Natural killer cell (primary cell): ENCODE measurements around the gene SLC66A3. TPM values are rescaled to one million over a fixed set of nuclear protein-coding genes. Genes with fewer than 3 reads are reported as not detected.

Source experiments
- ATAC-seq, 3 donors: fragments of 150-1000 bp in 2 of 3; fragments of 200-7000 bp in 1 of 3; cut with Tn5 transposase; 1 replicate in 1 of 3; 2 replicates in 2 of 3; pipeline ENCODE4 v1.10.0; 2021; ENCODE audit warnings: mild to moderate bottlenecking in 2 of 3, moderate library complexity in 2 of 3
- DNase-seq, 2 donors: peaks; one replicate each; pipeline versions ENCODE4 v3.0.0 to v3.0.0-alpha.2; 2013 to 2021; ENCODE audit warnings: mixed read lengths in 1 of 2
- H3K27ac ChIP-seq: one replicate; pipeline ENCODE4 v1.5.1; 2013; ENCODE audit warnings: mild to moderate bottlenecking, low read length
- H3K27me3 ChIP-seq: one replicate; pipeline ENCODE4 v1.6.1; 2013; ENCODE audit warnings: low read length; ENCODE audit not compliant: control insufficient read depth, insufficient read depth
- H3K36me3 ChIP-seq: one replicate; pipeline ENCODE4 v1.6.1; 2013; ENCODE audit warnings: low read length; ENCODE audit not compliant: control insufficient read depth, insufficient read depth
- H3K4me1 ChIP-seq: one replicate; pipeline ENCODE4 v1.6.1; 2013; ENCODE audit warnings: low read length; ENCODE audit not compliant: control insufficient read depth, insufficient read depth
- H3K4me3 ChIP-seq: one replicate; pipeline ENCODE4 v1.5.1; 2013; ENCODE audit warnings: low read length
- H3K9me3 ChIP-seq: one replicate; pipeline ENCODE4 v1.6.1; 2013; ENCODE audit warnings: low read length; ENCODE audit not compliant: control insufficient read depth, insufficient read depth
- H3K27ac Mint-ChIP-seq, 2 donors: one replicate each; pipeline ENCODE4 v1.8.0; 2022; ENCODE audit warnings: mild to moderate bottlenecking in 2 of 2, mixed read lengths in 2 of 2, moderate library complexity in 1 of 2
- H3K27me3 Mint-ChIP-seq, 2 donors: one replicate each; pipeline ENCODE4 v1.8.0; 2022; ENCODE audit warnings: low read depth in 2 of 2, mixed read lengths in 2 of 2
- H3K36me3 Mint-ChIP-seq: one replicate; pipeline ENCODE4 v1.8.0; 2022; ENCODE audit warnings: mixed read lengths
- H3K4me1 Mint-ChIP-seq, 2 donors: one replicate each; pipeline ENCODE4 v1.8.0; 2022; ENCODE audit warnings: mixed read lengths in 2 of 2
- H3K4me3 Mint-ChIP-seq: one replicate; pipeline ENCODE4 v1.8.0; 2022; ENCODE audit warnings: mild to moderate bottlenecking, moderate library complexity, mixed read lengths
- H3K9me3 Mint-ChIP-seq, 2 donors: one replicate each; pipeline ENCODE4 v1.8.0; 2022; ENCODE audit warnings: mixed read lengths in 2 of 2
- CTCF ChIP-seq: fragments of 200-600 bp; IDR thresholded peaks from one replicate; pipeline ENCODE4 v1.8.0; 2022; ENCODE audit warnings: antibody characterized with exemption
- WGBS: methylation state at CpG from one replicate; pipeline ENCODE4 v1.1.7; 2013; ENCODE audit warnings: missing lambda C conversion rate; ENCODE audit not compliant: insufficient coverage; 5-methylcytosine and 5-hydroxymethylcytosine counted together
- intact Hi-C: fragments of 100-400 bp; cut with micrococcal nuclease; formaldehyde crosslinking; loops from one replicate; pipeline ENCODE4 v1.14.2; 2022
- total RNA-seq, 4 donors: library from RNA; stranded (reverse); fragments of 120-200 nt in 1 of 4; gene quantifications; one replicate each; pipeline versions ENCODE4 v1.2.3 to v1.2.4, GENCODE V29; 2013 to 2022

Gene SLC66A3
- total RNA-seq, 3 donors from 2014 or later (not counting 1 experiment from before 2014, with no cell fraction given), result 21.8 to 23.7 (median 22.5) TPM

- peak; percentile 94 to 98 for DNase-seq
- Histone ChIP-seq H3K4me3 (peak overlapping the region; percentile 70), H3K4me1 (peaks cover 26% of the 10 kb centered on the region), H3K27me3 (no peaks in the 10 kb centered on the region), H3K36me3 (no peaks in the 10 kb centered on the region), H3K9me3 (no peaks in the 10 kb centered on the region), H3K27ac (peak overlapping the region; percentile 95)
- Mint-ChIP-seq H3K27ac (peak overlapping the region; percentile 75 to 86), H3K4me1 (peaks cover 12 to 24% of the 10 kb centered on the region in 2 donors), H3K36me3 (no peaks in the 10 kb centered on the region), H3K9me3 (no peaks in the 10 kb centered on the region), H3K27me3 (no peaks in the 10 kb centered on the region), H3K4me3 (peak overlapping the region; percentile 75)
- intact Hi-C loops, result loop anchor here (2.0 to 10.0 kb wide), 3 partner anchors 22 to 312 kb away; partner anchors contain the start of genes E2F6 and ROCK2
- under 1% methylated on average over 46 of the region's 49 CpGs for WGBS
- no peak for TF ChIP-seq CTCF
- peak; percentile 90 to 97 (median 91) for ATAC-seq
Measured at GRCh38 chr2:11154923-11155380, 315 bp upstream of the SLC66A3 start.

GRCh38 chr2:11156396-11157075 lies 1.3 kb downstream of the SLC66A3 start:
- TF ChIP-seq CTCF, result no peak
- Mint-ChIP-seq H3K4me3 (peak overlapping the region; percentile 86), H3K27me3 (no peaks in the 10 kb centered on the region), H3K4me1 (peaks cover 19 to 38% of the 10 kb centered on the region in 2 donors), H3K9me3 (no peaks in the 10 kb centered on the region), H3K27ac (peak overlapping the region; percentile 59 to 86), H3K36me3 (no peaks in the 10 kb centered on the region)
- Histone ChIP-seq H3K4me1 (peaks cover 39% of the 10 kb centered on the region), H3K27me3 (no peaks in the 10 kb centered on the region), H3K4me3 (no peak overlapping the region), H3K36me3 (no peaks in the 10 kb centered on the region), H3K27ac (no peak overlapping the region), H3K9me3 (no peaks in the 10 kb centered on the region)
- intact Hi-C loops, result loop anchor here (5.0 to 10.0 kb wide), 2 partner anchors 188 to 311 kb away; partner anchors contain the start of genes E2F6 and ROCK2
- WGBS, result 98% methylated on average over 12 of the region's 13 CpGs
- ATAC-seq (no peak), DNase-seq (no peak)

- intact Hi-C loops, result loop anchor here (5.0 to 10.0 kb wide), 2 partner anchors 188 to 310 kb away; partner anchors contain the start of genes E2F6 and ROCK2
- Mint-ChIP-seq H3K9me3 (no peaks in the 10 kb centered on the region), H3K36me3 (no peaks in the 10 kb centered on the region), H3K4me1 (peaks cover 19 to 44% of the 10 kb centered on the region in 2 donors), H3K27me3 (no peaks in the 10 kb centered on the region), H3K27ac (no peak overlapping the region), H3K4me3 (peak overlapping the region; percentile 53)
- peaks cover 45% of the 10 kb centered on the region for H3K4me1 ChIP-seq
- no peak for TF ChIP-seq CTCF
- DNase-seq, result no peak
- H3K27ac ChIP-seq, result no peak overlapping the region
- no peak for ATAC-seq
- no peaks in the 10 kb centered on the region for H3K27me3 ChIP-seq
- H3K9me3 ChIP-seq, result no peaks in the 10 kb centered on the region
- H3K36me3 ChIP-seq, result no peaks in the 10 kb centered on the region
- 95% methylated on average over 6 of the region's 6 CpGs for WGBS
- H3K4me3 ChIP-seq, result no peak overlapping the region
Measured at GRCh38 chr2:11157296-11157695, 2.0 kb downstream of the SLC66A3 start.
